Dendritic cell treated with granulocyte-macrophage colony-stimulating factor and Interleukin-4, amounts not matched to agents 40 ng/mL and 50 ng/mL, for 4 days (primary cell): Measurements from ENCODE around the gene PROS1.
"Not testable (repeated sequence)": the region's sequence is repeated elsewhere in the genome, so short reads cannot be mapped to it uniquely, and the experiment has no call there.

ENCODE experiments used
- H3K27ac Mint-ChIP-seq: one replicate; pipeline ENCODE4 v1.8.0; 2022; ENCODE audit warnings: mild to moderate bottlenecking, mixed read lengths
- H3K27me3 Mint-ChIP-seq: one replicate; pipeline ENCODE4 v1.8.0; 2022; ENCODE audit warnings: mild to moderate bottlenecking, mixed read lengths
- H3K36me3 Mint-ChIP-seq: one replicate; pipeline ENCODE4 v1.8.0; 2022; ENCODE audit warnings: low read depth, mixed read lengths
- H3K4me1 Mint-ChIP-seq: one replicate; pipeline ENCODE4 v1.8.0; 2022; ENCODE audit warnings: low read depth, mixed read lengths
- H3K4me3 Mint-ChIP-seq: one replicate; pipeline ENCODE4 v1.8.0; 2022; ENCODE audit warnings: mild to moderate bottlenecking, moderate library complexity, mixed read lengths
- H3K9me3 Mint-ChIP-seq: one replicate; pipeline ENCODE4 v1.8.0; 2022; ENCODE audit warnings: mixed read lengths
- intact Hi-C: fragments of 100-400 bp; cut with micrococcal nuclease; formaldehyde crosslinking; loops from one replicate; pipeline ENCODE4 v1.15.0; 2022

Gene PROS1

GRCh38 chr3:93936549-93936948, 37.1 kb downstream of the PROS1 start:
- Mint-ChIP-seq H3K27ac (no peak overlapping the region), H3K4me3 (no peak overlapping the region), H3K27me3 (no peaks in the 10 kb centered on the region), H3K36me3 (no peaks in the 10 kb centered on the region), H3K9me3 (no peaks in the 10 kb centered on the region), H3K4me1 (no peaks in the 10 kb centered on the region)
- intact Hi-C loops = no loop called here

DNA sequence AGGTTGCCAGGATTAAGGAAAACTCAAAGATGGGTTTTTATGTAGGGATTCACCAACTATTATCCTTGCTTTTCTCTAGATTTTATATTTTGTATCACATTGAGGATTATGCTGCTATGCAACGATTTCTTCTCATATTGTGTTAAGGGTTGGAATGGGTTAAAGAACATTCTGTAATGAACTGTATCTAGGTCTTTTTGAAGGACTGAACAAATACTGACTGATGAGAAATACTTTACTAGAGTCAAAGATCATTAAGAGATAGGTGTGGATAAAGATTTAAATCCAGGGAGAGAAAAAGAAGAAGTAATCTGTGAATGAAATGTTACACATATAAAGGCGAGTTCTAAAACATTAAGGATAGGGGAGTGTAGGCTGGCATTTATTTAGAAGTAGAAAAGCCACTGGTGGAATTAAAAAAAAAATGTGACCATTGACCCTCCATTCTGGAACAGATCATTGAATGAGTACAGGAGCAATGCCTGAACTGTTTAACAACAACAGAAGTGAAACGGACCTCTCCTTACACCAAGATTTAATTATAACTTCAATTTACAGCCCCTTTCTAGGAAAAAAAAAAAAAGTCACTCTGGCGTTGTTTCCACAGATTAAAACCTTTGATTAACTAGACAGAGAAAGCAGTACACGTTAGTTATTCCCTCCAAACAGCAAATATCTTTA, 39.2 kb downstream of the PROS1 start:
- no peaks in the 10 kb centered on the region for H3K9me3 Mint-ChIP-seq
- intact Hi-C loops = no loop called here

DNA sequence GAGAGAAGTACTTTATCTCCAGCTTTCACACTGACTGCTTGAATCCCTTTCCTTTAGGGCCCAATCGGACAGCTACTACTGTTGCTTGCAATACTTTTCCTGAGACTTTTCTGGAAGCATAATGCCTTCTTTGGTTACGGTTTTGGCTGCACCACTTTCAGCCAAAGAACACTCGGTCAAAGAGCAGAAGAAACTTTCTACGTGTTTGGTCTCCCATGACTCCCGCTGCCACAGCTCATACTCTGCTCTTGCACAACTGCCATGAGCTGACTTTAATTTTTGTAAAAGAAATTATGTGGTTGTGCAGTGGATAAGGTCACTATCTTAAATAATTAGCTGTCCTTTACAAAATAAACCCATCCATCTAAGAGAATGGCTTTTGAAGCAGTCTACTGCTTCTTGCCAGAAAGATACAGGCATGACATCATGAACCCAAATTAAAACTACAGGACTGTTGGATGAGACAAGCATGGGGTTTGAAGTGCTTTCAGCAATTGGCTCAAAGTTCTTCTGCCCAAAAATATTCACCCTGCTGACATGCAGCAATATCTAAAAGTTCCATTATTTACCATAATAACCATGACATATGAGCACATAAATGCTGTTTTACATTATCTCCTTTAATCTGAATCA, 42.0 kb downstream of the PROS1 start:
- Mint-ChIP-seq H3K27ac (no peak overlapping the region), H3K4me3 (no peak overlapping the region)

More for the DNA sequence above, 39.2 kb downstream of the PROS1 start:
- Mint-ChIP-seq H3K4me3 (no peak overlapping the region), H3K4me1 (no peaks in the 10 kb centered on the region), H3K36me3 (no peaks in the 10 kb centered on the region), H3K27me3 (no peaks in the 10 kb centered on the region), H3K27ac (no peak overlapping the region)

GRCh38 chr3:93930041-93930440, 43.7 kb downstream of the PROS1 start:
- no peaks in the 10 kb centered on the region for H3K4me1 Mint-ChIP-seq
- no peaks in the 10 kb centered on the region for H3K9me3 Mint-ChIP-seq
- H3K36me3 Mint-ChIP-seq = no peaks in the 10 kb centered on the region
- no peak overlapping the region for H3K4me3 Mint-ChIP-seq
- H3K27ac Mint-ChIP-seq = no peak overlapping the region
- no peaks in the 10 kb centered on the region for H3K27me3 Mint-ChIP-seq
- intact Hi-C loops = no loop called here

More for the DNA sequence above, 42.0 kb downstream of the PROS1 start:
- H3K9me3 Mint-ChIP-seq = no peaks in the 10 kb centered on the region
- intact Hi-C loops = no loop called here
- no peaks in the 10 kb centered on the region for H3K36me3 Mint-ChIP-seq
- H3K27me3 Mint-ChIP-seq = no peaks in the 10 kb centered on the region
- H3K4me1 Mint-ChIP-seq = no peaks in the 10 kb centered on the region

GRCh38 chr3:93926789-93927188, 46.9 kb downstream of the PROS1 start:
- intact Hi-C loops = no loop called here
- Mint-ChIP-seq H3K9me3 (no peaks in the 10 kb centered on the region), H3K4me1 (no peaks in the 10 kb centered on the region), H3K27me3 (no peaks in the 10 kb centered on the region), H3K4me3 (no peak overlapping the region), H3K36me3 (no peaks in the 10 kb centered on the region), H3K27ac (no peak overlapping the region)

DNA sequence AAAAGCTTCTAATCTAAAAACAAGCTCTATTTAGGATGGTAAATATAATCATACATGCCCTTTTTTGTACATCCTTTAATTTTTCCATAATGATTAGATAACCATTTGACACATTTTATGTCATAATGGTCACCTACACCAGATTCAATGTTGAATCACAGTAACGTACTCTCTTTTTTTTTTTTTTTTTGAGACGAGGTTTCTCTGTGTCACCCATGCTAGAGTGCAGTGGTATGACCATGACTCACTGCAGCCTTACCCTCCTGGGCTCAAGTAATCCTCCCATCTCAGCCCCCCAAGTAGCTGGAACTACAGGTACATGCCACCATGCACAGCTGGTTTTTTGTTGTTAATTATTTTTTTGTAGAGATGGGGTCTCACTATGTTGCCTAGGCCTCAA, 49.2 kb downstream of the PROS1 start:
- Mint-ChIP-seq H3K9me3 (no peaks in the 10 kb centered on the region), H3K27me3 (no peaks in the 10 kb centered on the region)

GRCh38 chr3:93923006-93923405, 50.7 kb downstream of the PROS1 start:
- intact Hi-C loops = no loop called here
- Mint-ChIP-seq H3K4me1 (no peaks in the 10 kb centered on the region), H3K36me3 (no peaks in the 10 kb centered on the region), H3K27me3 (no peaks in the 10 kb centered on the region), H3K9me3 (peaks cover 10% of the 10 kb centered on the region), H3K27ac (no peak overlapping the region), H3K4me3 (no peak overlapping the region)

More for the DNA sequence above, 49.2 kb downstream of the PROS1 start:
- Mint-ChIP-seq H3K27ac (no peak overlapping the region), H3K4me1 (no peaks in the 10 kb centered on the region), H3K4me3 (no peak overlapping the region), H3K36me3 (no peaks in the 10 kb centered on the region)
- intact Hi-C loops = no loop called here

DNA sequence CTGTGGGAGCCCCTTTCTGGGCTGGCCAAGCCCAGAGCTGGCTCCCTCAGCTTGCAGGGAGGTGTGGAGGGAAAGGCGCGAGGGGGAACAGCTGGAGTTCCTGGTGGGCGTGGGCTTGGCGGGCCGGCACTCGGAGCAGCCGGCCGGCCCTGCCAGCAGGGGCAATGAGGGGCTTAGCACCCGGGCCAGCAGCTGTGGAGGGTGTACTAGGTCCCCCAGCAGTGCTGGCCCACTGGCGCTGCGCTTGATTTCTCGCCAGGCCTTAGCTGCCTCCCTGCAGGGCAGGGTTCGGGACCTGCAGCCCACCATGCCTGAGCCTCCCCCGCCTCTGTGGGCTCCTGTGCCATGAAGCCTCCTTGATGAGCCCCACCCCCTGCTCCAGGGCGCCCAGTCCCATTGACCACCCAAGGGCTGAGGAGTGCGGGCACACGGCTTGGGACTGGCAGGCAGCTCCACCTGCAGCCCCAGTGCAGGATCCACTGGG, 56.1 kb downstream of the PROS1 start:
- H3K36me3 Mint-ChIP-seq, H3K27ac Mint-ChIP-seq, H3K27me3 Mint-ChIP-seq, H3K4me1 Mint-ChIP-seq, H3K4me3 Mint-ChIP-seq, intact Hi-C loops: not testable (repeated sequence)
- H3K9me3 Mint-ChIP-seq = peaks cover 22% of the 10 kb centered on the region

DNA sequence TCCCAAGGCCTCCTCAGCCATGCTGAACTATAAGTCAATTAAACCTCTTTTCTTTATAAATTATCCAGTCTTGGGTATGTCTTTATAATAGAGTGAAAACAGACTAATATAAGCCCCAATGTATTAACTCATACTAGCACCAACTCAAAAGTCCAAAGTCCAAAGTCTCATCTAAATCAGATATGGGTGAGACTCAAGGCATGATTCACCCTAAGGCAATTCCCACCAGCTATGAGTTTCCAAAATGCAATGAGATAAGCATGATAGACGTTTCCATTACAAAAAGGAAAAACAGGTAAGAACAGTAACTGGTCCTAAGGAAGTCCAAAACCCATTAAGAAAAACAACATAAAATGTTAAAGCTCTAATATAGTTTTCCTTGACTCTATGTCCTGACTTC, 60.1 kb downstream of the PROS1 start:
- intact Hi-C loops, H3K4me3 Mint-ChIP-seq, H3K27me3 Mint-ChIP-seq, H3K36me3 Mint-ChIP-seq, H3K4me1 Mint-ChIP-seq, H3K27ac Mint-ChIP-seq: not testable (repeated sequence)
- peaks cover 28% of the 10 kb centered on the region for H3K9me3 Mint-ChIP-seq

DNA sequence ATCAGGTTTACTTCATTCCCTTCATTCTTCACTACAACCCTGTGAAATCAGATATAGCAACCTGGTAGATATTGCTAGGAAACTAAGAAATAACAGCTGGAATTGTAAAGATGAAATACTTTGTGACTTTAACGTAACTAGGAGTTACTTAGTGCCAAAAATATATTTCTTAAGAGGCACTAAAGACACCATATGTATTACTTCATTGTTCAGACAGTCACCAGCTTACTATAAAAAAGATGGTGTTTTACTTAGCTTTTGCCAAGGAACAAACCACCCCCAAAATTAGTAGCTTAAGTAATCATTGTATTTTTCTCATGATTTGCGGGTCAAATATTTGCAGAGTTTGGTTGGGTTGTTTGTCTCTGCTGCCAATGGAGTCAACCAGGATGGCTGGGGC, 62.5 kb downstream of the PROS1 start:
- peaks cover 42% of the 10 kb centered on the region for H3K9me3 Mint-ChIP-seq
- no peaks in the 10 kb centered on the region for H3K27me3 Mint-ChIP-seq
- intact Hi-C loops = no loop called here
- H3K4me1 Mint-ChIP-seq = no peaks in the 10 kb centered on the region
- H3K27ac Mint-ChIP-seq = no peak overlapping the region
- no peak overlapping the region for H3K4me3 Mint-ChIP-seq
- no peaks in the 10 kb centered on the region for H3K36me3 Mint-ChIP-seq

DNA sequence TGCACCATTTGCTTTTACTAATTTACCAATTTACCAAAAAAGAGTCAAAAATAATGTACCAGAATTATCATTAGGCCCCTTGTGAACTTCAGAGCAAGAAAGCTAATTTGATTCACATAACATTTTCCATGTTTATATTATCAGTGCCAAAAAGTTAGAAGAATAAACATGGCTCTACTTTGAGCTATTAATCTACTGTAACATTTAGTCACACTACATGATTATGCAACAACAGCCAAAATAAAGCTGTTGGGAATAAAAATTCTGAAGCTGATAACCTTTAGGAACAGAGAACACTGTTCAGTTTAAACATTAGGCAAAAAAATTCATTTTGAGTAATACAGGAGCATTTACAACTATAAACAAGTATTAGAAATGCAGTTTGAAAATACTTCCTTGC, 63.6 kb downstream of the PROS1 start:
- intact Hi-C loops = no loop called here
- Mint-ChIP-seq H3K4me1 (no peaks in the 10 kb centered on the region), H3K4me3 (no peak overlapping the region), H3K27ac (no peak overlapping the region), H3K27me3 (no peaks in the 10 kb centered on the region), H3K9me3 (peaks cover 43% of the 10 kb centered on the region), H3K36me3 (no peaks in the 10 kb centered on the region)

- peaks cover 39% of the 10 kb centered on the region for H3K9me3 Mint-ChIP-seq
- H3K27me3 Mint-ChIP-seq = no peaks in the 10 kb centered on the region
- H3K4me1 Mint-ChIP-seq = no peaks in the 10 kb centered on the region
- no peak overlapping the region for H3K27ac Mint-ChIP-seq
- no peak overlapping the region for H3K4me3 Mint-ChIP-seq
- intact Hi-C loops = no loop called here
- no peaks in the 10 kb centered on the region for H3K36me3 Mint-ChIP-seq
These were observed 66.6 kb downstream of the PROS1 start for GRCh38 chr3:93907132-93907531.

DNA sequence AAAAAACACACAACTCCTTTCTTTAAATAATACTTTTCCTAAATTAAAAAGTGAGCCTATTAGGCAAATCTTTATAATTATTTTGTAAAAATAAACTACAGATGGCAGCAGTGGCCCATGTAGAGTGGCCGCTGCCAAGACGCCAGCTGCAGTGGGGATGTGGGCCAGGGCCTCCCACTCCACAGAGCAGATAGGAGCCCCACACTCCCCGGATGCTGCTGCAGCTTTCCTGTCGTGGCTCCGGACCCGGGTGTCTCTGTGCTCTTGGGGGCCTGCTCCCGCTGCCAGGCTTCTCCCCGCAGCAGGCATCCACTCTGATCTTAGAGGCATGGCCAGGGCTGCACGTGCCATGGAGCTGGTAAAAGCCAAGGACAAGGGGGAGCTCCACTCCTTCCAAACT, 67.5 kb downstream of the PROS1 start:
- no peak overlapping the region for H3K4me3 Mint-ChIP-seq
- intact Hi-C loops = no loop called here
- peaks cover 39% of the 10 kb centered on the region for H3K9me3 Mint-ChIP-seq
- no peaks in the 10 kb centered on the region for H3K36me3 Mint-ChIP-seq
- no peaks in the 10 kb centered on the region for H3K27me3 Mint-ChIP-seq
- no peak overlapping the region for H3K27ac Mint-ChIP-seq
- no peaks in the 10 kb centered on the region for H3K4me1 Mint-ChIP-seq

GRCh38 chr3:93904568-93904967, 69.1 kb downstream of the PROS1 start:
- intact Hi-C loops = no loop called here
- no peaks in the 10 kb centered on the region for H3K4me1 Mint-ChIP-seq
- no peaks in the 10 kb centered on the region for H3K36me3 Mint-ChIP-seq
- H3K27ac Mint-ChIP-seq = no peak overlapping the region
- peaks cover 36% of the 10 kb centered on the region for H3K9me3 Mint-ChIP-seq
- no peak overlapping the region for H3K4me3 Mint-ChIP-seq
- no peaks in the 10 kb centered on the region for H3K27me3 Mint-ChIP-seq
